HG02571 (cell line): ENCODE data around the gene CCDC40.

ENCODE experiments used
- ATAC-seq: cut with Tn5 transposase; IDR thresholded peaks from one replicate; pipeline ENCODE4 v1.9.1; 2021; ENCODE audit warnings: mild to moderate bottlenecking, moderate library complexity; ENCODE audit not compliant: unreplicated experiment

CCDC40 gene

DNA sequence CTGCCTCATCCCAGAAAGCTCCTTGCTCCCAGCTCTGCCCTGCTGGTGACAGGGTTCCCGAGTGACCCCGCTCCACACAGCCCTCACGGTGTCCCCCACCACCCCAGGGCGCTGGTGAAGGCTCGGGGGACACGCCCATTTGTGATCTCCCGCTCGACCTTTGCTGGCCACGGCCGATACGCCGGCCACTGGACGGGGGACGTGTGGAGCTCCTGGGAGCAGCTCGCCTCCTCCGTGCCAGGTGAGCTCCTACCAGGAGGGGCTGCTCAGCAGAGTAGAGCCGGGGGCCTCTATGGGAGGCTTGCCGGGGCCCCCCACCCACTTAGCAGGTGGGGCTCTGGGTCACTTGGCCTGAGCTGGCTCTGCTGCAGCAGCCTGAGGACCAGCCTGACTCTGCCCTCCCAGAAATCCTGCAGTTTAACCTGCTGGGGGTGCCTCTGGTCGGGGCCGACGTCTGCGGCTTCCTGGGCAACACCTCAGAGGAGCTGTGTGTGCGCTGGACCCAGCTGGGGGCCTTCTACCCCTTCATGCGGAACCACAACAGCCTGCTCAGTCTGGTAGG, 76.1 kb downstream of the CCDC40 start:
- ATAC-seq, result no peak

DNA sequence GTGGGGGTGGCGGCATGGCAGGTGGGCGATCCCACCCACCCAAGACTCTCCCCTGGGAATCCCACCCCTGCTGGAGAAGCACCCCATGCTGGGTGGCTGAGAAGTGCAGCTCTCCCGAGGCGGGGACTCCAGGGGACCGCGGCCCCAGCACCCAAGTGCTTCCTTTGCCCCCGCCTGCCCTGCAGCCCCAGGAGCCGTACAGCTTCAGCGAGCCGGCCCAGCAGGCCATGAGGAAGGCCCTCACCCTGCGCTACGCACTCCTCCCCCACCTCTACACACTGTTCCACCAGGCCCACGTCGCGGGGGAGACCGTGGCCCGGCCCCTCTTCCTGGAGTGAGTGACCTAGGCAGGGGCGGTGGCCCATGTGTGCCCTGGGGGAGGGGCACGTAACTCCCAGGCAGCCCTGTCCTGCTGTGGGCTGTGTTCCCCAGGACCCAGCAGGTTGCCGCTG, 76.6 kb downstream of the CCDC40 start:
- ATAC-seq, result no peak

DNA sequence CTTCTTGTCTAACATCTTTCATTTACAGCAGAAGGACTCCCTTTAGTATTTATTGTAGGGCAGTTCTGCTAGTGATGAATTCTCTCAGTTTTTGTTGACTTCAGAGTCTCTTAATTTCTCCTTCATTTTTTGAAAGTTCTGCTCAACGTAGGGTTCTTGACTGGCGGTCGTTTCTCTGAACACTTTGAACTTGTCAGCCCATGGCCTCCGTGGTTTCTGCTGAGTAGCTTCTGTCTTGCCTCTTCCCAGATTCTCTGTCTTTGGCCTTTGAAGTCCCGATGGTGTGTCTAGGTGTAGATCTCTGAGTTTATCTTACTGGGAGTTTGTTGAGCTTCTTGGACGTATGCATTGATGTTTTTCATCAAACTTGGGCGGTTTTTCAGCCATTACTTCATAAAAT, 78.3 kb downstream of the CCDC40 start:
- no peak for ATAC-seq

- ATAC-seq, result no peak
Observed at GRCh38 chr17:80115159-80115558, 78.7 kb downstream of the CCDC40 start.

- ATAC-seq, result no peak
Observed at GRCh38 chr17:80116276-80116920, 80.0 kb downstream of the CCDC40 start.

GRCh38 chr17:80116921-80117380, 80.5 kb downstream of the CCDC40 start:
- no peak for ATAC-seq

DNA sequence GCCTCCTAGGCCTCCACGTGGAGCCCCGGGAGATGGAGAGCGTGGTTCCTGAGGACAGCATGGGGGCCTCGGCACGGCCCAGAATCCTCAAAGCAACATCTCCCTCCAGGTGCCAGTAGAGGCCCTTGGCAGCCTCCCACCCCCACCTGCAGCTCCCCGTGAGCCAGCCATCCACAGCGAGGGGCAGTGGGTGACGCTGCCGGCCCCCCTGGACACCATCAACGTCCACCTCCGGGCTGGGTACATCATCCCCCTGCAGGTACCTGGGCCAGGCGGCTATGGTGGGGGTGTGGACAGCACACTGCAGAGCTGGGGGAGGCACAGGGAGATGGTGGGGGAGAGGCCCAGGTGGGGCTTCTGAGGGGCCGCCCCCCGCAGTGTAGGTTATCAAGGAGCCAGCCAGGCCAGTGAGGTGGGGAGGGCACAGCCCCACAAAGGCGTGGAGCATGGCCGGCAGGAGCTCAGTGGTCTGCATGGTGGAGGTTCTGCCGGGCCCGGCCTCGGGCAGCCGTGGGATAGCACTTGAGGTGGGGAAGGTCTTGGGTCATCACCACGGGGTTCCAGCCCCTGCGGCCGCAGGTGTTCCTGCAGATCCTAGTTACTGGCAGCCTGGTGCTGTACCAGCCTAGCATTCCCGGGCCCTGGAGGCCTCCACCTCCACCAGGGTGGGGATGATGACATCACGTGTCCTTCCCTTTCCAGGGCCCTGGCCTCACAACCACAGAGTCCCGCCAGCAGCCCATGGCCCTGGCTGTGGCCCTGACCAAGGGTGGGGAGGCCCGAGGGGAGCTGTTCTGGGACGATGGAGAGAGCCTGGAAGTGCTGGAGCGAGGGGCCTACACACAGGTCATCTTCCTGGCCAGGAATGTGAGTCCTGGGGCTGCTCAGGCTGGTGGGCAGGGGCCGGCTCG, 81.3 kb downstream of the CCDC40 start:
- no peak for ATAC-seq

- ATAC-seq, result no peak
Observed at GRCh38 chr17:80118601-80119270, 82.3 kb downstream of the CCDC40 start.

DNA sequence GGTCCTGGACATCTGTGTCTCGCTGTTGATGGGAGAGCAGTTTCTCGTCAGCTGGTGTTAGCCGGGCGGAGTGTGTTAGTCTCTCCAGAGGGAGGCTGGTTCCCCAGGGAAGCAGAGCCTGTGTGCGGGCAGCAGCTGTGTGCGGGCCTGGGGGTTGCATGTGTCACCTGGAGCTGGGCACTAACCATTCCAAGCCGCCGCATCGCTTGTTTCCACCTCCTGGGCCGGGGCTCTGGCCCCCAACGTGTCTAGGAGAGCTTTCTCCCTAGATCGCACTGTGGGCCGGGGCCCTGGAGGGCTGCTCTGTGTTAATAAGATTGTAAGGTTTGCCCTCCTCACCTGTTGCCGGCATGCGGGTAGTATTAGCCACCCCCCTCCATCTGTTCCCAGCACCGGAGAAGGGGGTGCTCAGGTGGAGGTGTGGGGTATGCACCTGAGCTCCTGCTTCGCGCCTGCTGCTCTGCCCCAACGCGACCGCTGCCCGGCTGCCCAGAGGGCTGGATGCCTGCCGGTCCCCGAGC, 82.9 kb downstream of the CCDC40 start:
- ATAC-seq, result no peak

GRCh38 chr17:80119839-80120238, 83.4 kb downstream of the CCDC40 start:
- no peak for ATAC-seq

- no peak for ATAC-seq
Observed at GRCh38 chr17:80122026-80122575, 85.7 kb downstream of the CCDC40 start.

- no peak for ATAC-seq
Observed at GRCh38 chr17:80122926-80123505, 86.6 kb downstream of the CCDC40 start.

- ATAC-seq, result no peak
Observed at GRCh38 chr17:80123791-80124190, 87.3 kb downstream of the CCDC40 start.

DNA sequence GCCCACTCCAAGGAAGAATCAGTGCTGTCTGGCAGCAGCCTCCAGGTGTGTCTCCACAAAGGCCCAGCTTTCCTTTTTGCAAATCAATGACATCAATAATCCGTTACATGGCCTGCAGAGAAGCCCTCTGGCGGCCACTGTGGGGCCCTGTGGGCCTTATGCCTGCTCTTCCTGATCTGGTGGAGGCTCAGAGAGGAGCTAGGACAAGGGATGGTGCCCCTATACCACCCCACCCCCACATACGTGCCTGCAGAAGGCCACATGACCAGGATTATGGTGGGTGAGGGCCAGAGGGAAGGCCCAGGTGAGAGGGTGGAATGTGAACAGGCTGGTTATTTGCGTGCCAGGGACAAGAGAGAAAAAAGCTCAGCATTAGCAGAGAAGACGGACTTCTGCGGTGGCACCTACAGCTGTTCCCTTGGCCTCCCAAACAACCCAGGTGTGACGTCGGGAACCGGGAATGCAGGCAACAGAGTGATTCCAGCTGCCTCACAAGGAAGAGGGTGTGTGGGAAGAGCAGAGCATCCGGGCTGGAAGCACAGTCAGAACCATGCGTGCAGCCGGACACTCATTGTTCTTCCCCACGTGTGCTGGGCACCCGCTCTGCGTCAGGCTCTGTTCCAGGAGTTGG, 88.0 kb downstream of the CCDC40 start:
- no peak for ATAC-seq

GRCh38 chr17:80125656-80126448, 89.4 kb downstream of the CCDC40 start:
- ATAC-seq, result no peak

DNA sequence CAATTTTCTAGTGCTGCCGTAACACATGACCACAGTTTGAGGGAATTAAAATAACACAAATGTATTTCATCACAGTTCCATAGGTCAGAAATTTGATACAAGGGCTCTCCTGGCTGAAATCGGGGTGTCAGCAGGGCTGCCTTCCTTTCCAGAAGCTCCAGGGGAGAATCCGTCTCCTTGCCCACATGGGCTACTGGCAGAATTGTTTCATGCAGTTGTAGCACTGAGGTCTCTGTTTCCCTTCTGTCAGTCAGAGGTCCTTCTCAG, 89.9 kb downstream of the CCDC40 start:
- no peak for ATAC-seq

DNA sequence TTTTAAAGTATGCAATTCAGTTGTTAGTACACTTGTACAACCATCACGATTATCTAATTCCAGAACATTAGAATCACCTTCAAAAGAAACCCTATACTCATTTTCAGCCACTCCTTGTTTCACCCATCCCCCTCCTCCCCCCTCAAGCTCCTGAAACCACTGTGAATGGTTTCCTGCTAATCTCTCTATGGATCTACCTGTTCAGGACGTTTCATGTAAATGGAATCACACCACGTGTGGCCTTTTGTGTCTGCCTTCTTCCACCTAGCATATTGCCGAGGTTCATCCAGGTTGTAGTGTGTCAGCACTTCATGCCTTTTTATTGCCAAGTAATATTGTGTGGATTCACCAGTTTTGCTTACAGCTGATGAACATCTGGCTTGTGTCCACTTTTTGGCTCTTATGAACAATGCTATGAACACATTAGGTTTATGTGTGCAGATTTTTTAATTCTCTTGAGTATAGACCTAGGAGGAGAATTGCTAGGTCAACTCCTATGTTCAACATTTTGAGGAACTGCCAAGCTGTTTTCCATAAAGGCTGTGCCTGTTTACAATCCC, 92.6 kb downstream of the CCDC40 start:
- ATAC-seq, result no peak

GRCh38 chr17:80130992-80131391, 94.5 kb downstream of the CCDC40 start:
- no peak for ATAC-seq
